HG02852 (cell line): ENCODE measurements around the gene PTPN4.
A peak's percentile ranks its signal among the peaks of the same experiment; 100 is the strongest.

Experiments
- ATAC-seq: cut with Tn5 transposase; IDR thresholded peaks from one replicate; pipeline ENCODE4 v1.9.1; 2021; ENCODE audit warnings: mild to moderate bottlenecking, moderate library complexity; ENCODE audit not compliant: unreplicated experiment

The PTPN4 gene

DNA sequence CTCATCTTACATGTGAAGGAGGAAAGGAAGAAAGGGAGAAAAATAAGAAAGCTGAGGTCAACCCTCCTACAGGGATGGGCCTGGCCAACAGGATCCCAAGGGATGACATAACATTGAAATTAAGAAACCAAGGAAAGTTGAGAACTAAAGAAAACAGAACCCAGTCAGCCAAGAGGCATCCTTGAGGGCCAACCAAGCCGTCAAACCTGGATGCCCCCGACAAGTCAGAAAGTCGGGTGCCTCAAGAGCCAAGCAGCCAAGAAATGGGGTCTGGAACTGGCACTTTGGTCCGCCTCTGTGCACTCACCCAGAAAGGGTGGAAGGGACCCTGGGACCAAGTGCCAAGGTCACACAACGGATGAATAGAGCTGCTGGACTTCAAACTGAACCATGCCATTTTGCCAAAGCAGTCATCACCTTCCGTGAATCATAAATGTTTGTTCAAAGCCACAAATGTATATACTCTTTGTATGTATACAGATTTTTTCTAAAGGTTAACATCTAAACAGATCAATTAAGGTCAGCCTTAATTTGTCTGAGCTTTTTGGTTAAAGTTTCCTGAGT, 27.0 kb upstream of the PTPN4 start:
- ATAC-seq, result no peak

DNA sequence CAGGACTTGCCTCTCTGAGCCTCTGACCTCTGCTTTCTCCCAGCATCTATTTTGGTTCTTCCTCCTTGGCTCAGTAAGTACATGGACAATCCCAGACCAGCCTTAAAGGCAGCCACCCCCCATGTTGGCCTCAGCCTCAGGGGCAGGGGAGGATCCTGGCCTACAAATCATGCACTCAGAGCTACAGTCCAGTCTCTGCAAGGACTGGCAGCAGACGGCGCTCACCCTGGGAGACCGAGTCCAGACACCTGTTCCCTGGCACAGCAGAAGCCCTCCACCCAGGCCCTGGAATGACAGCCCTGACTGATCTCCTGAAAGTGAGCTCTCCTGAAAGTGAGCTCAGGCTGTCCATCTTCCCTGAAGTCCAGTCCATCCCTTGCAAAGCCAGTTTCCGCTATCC, 25.7 kb upstream of the PTPN4 start:
- ATAC-seq, result no peak

DNA sequence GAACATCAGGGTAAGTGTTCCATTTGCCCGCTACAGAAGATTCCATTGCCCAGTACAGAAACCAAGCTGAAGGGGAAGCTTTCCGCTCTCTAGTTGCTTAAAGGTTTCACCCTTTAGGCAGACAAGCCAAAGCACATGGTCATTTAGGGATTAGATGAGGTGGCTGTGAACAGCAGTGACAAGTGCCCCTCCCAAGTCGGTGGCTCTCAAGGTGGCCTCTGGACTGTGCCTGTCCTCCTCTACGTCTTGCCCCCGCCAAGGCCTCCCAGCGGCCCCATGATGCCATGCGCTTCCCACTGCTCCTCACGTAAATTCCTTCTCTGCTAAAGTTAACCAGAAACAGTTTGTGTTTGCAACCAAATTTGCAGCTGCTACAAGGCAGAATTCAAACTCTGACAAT, 24.2 kb upstream of the PTPN4 start:
- ATAC-seq, result no peak

DNA sequence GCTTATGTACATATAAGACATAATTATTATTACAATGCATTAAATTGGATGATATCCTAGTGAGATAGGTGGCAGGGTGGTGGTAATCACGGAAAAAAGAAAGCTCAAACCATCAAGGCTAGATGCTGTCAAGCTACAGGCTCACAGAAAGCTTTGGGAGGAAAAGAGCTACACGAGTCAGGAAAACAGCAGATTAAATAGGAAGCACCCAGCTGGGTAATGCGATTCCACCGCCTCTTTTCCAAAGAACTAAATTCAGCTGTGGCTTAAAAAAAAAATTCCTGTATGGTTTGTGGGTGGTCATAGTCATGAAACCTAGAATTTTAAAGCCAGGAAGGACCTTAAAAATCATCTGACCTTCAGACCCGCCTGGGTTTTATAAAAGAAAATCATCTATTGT, 23.7 kb upstream of the PTPN4 start:
- no peak for ATAC-seq

DNA sequence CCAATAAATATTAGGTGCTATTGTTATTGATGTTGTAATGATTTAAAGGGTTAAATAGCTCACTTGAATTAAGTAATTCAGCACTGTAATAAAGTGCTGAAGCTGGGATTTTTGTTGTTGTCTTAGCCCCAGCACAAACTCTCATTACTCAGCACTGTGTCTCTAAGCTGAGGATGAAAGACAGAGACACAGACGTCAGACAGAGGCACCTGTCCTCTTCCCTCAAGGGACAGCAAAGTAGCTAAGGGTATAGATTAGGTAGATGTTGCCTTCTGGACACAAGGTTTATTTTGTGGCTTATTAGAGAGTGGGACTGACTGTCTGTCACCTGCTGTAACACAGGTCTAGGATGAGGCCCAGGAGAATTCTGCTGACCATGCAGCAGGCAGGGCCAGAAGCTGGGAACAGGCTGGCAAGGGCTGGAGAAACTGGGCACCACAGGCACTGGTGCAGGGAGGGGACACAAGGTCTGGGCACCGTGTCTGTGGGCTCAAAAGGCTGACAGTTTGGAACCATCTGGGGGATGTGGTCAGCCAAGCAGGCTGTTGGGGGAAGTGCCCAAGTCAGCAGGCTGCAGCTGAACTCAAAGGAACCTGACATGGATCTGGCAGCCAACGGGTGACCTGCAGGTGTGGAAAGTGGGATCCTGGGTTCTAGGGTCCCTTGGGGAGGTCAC, 20.0 kb upstream of the PTPN4 start:
- no peak for ATAC-seq

DNA sequence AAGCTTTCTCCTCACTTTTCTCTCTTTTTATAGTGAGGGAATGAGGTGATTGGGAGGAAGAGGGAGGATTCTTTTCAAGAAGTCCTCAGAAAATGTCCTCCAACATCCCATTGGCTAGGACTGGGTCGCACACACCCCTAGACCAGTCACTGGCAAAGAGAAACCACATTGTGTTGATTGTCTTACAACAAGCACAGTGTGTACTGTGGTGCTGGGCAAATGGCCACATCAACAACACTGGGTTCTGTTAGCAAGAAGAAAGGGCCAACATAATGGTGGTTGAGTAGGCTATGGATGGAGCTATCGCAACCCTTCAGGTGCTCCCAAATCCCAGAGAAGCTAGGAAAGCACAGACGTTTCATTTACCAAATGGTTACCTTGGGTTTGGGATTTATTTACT, 18.7 kb upstream of the PTPN4 start:
- ATAC-seq, result no peak

DNA sequence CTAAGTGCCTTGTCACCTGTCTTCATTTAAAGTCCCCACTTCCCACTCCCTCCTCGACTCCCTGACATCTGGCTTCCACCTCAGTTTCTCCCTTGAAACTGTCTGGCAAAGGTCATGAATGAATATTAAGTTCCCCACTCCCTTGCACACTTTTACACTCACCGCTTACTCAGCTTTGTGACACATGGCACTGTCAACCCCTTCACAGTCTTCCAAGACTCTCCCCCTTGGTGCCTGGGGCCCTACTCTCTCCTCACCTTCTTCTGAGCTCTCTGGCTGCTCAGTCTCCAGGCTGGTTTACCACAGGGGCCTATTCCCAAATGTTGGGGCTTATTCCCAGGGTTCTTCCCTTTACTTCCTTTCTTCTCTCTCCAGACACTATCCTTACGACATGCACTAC, 17.9 kb upstream of the PTPN4 start:
- no peak for ATAC-seq

DNA sequence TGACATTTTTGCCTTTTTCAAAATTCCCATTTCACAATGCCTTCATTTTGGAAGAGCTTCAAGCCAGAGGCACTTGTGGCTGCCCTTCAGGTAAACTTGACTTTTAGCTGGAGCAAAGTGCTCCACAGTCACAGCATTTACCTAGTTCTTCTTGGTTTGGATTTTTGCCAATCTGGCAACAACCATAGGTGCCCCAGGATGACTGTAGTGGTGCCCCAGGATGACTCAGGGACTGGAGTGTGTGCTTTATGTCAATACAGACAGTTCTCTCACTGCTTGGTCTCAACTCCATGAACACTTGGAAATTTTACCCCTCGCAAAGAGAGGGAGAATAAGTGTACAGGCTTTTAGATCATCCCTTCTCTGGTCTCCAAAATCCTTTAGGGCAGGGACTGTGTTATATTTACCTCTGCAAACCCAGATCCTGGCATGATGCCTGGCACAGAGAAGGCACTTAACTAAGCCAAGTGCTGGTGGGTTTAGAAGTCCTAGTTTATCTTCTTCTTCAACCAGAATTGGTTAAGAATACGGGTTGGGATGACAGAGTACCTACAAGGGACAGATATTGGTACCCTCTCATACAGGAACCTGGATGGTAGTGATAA, 15.3 kb upstream of the PTPN4 start:
- no peak for ATAC-seq

DNA sequence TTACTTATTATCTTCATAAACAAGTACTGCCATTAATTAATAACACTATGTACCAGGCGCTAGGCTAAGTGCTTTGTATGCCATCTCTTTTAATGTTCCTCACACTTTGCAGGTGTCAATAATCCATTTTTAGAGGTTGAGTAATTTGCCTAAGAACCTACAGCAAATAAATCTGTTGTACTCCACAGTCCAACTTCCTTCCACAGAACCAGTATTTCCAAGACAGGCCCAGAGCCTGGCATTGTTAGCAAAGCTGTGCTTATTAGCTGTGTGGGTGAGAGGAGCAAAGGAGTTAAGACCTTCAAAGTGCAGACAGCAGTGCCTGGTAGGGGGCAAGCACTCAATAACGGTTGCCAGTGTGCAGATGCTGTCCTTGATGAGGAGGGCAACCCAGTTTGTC, 14.2 kb upstream of the PTPN4 start:
- ATAC-seq, result no peak

DNA sequence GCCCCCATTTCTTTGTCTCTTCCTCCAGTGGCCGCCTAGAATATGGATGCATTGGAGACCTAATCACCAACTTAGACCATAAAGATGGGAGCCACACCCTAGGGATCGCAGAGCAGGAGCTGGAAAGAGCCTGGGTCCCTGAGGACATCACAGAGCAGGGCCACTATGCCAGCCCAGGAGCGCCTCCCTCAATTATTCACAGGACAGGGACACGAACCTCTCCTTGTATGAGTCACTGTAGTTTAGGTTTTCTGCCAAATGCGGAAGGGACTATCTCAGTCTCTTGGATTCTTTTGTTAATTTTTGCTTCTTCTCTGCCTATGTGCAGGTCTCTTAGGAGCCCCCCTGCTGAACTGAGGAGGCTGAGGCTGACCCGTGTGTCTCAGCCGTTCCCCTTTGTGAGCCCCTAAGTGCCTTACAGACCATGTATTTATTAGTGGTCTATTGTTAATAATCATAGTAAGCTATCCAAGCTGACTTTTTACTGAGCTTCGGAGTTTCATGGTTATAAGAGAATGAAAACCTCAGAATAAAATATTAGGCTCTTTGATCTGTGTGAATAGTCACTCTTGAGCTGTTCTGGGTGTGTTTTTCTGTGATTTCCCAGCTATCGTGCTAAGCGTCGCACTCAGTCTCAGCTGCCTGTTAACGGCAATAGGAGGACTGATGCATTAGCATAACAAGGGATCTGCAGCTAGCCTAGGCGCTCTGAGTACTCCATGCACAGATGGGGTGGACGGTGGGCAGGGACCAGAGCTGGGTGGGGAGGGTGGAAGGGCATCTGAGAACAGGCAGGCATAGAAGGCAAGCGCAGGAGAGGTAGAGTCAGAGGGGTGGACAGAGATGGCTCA, 12.7 kb upstream of the PTPN4 start:
- no peak for ATAC-seq

DNA sequence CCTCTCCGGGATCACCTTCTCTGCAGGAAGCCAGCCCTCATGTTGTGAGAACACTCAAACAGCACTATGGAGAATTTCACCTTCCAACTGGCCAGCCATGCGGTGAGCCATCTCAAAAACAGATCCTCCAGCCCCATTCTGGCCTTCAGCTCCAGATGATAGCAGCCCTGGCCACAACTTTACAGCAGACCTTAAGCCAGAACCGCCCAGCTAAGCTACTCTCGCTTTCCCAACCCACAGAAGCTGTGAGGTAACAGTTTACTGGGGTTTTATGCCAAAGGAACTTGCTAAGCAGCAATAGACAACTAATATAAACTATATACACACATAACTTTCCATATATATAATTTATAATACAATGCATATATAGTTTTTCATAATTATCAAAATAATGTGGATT, 11.6 kb upstream of the PTPN4 start:
- ATAC-seq, result no peak

DNA sequence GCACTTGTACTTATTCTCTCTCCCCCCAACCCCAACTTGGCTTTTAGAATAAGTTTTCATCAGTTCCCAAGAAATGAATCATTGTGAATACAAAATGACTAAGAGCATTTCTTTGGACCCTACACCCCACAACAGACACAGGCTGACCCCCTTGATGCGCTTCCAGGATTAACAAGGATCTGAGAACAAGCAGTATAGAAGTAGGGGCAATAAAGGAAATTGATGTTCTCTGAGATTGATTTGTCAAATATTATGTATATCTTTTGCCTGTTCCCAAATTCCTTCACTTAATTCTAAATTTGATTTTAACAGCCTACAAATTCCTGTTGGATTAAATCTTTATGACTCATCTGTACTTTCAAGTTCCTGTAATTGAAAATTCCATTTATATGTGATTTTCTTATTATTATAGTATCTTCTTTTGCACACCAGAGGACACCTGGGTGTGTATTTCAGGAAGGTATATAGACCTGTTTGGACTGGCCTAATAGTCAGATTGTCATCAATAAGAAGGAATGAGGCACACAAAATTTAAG, 10.2 kb upstream of the PTPN4 start:
- ATAC-seq, result no peak

DNA sequence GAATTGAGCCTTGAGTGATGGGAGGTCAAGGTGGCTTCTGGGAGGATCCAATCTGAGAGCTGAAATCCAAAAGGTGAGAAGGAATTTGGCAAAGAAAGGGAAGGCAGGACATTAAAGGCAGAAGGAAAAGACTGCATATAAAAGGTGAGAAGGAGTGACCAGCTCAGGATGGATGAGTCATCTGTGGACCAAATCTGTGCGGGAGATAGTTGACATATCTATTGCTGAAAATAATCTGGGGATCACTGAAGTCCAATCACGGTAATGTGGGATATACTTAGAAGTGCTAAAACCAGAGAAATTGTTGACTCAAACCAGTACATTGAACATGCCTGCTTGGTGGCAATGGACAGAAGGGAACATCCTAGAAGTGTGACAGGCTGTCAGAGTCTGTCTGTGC, 8.0 kb upstream of the PTPN4 start:
- no peak for ATAC-seq

DNA sequence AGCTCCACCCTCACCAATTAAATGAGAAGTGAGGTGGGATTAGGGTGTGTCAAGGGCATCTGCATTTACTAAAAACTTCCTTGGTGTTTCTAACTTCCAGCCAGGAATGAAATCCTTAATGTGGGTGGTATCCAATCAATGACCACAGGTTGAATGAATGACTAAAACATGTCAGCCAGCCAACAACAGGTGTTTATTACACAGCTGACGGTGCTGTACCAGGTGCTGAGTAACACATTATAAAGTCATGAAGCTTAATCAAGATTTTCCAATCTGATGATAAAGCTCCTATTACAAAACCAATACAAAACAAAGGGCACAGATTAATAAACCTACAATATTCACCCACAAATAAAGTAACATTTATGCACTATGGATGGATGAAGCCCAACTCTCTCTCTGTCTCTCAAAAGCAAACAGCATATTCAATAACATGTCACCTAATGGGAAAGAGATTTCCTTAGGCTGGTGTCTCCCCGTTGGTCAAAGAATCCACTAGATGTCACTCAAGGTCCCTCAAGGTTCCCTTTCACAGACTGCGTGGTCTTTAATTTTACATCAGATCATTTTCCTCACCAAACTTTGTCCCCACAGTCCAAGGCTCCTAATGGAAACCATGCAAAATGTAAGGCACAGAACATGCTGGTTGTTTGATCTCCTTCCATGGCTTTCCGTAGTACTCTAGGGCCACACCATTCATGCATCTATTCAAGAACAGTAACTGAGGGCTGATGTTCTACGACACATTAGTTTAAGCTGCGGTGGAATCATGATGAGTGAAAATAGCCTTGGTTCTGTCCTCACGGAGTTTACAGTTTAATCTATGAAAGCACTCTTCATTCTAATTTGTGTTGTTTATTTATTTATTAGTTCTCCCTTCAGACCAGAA, 6.4 kb upstream of the PTPN4 start:
- ATAC-seq, result peak; percentile 69

DNA sequence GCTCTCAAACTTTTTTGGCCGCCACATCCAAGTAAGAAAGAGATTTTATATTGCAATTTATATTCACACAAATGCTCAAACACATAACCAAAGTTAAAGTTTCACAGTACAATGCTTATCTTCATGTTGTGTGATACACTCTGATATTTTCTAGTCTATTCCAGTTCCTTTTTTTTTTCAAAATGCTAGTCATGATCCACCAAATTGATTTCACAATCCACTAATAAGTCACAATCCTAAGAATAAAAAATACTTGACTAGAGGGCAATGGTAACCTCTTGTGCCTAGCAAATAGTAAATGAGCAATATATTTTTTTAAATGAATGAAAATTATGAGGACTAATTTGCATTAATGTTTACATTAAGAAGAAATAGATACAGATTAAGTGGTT, 5.8 kb upstream of the PTPN4 start:
- no peak for ATAC-seq

DNA sequence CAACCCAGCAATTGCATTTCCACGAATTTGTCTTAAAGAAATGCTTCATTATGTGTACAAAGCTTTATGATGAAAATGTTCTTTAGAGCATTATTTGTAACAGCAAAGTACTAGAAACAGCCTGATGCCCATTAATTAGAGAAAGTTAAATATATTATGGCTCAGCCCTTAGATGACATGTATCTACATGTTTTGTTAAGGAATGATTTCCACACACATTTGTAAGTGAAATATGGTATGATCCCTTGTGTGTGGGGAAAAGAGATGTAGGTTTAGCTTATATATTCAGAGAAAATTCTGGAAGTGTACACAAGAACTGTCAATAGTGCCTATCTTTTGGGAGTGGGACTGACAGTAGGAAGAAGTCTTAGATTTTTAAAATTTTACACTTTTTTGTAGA, 3.8 kb upstream of the PTPN4 start:
- ATAC-seq, result no peak

DNA sequence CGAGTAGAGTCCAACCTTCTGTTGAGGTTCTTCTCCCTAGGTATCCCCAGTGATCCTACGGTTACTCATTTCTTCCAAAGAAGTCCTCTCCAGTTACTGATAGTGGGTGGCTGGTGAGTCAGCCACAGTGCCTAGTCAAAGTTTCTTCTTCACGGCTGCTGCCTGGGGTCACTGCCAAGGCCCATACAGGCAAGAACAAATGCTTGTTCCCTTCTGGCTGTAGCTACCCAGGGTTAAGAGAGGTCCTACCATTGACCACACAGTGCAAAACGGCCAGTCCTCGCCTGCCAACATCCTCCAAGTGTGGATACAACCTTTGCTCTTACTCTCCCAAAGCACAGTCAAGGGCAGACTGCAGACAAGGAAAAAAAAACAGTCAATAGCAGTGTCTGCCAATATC, 2.9 kb upstream of the PTPN4 start:
- no peak for ATAC-seq

DNA sequence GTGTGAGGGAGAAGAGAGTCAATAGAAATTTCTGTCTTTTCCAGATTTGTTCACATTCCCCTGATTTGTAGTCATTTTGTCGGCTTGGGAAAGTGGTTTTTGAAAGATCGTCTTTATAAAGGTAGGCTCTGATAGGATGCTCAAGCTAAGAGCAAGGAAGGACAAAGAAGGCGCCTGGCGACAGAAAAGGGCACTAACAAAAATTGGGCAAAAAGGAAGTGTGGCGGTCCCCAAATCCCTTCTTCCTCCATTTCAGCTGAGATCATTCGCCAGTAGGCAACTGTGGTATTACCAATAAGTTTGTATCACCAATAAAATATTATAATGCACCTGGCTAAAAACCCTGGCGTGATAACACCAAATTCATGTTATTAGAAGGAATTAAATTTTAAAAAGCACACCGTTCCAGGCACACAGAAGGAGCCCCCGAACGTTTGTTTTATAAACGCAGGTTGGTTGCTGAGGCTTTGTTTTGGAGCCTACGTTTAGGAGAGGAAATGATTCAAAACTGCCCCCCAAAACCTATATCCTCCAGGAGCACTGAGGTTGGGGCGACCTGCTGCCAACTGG, 756 bp upstream of the PTPN4 start:
- no peak for ATAC-seq

DNA sequence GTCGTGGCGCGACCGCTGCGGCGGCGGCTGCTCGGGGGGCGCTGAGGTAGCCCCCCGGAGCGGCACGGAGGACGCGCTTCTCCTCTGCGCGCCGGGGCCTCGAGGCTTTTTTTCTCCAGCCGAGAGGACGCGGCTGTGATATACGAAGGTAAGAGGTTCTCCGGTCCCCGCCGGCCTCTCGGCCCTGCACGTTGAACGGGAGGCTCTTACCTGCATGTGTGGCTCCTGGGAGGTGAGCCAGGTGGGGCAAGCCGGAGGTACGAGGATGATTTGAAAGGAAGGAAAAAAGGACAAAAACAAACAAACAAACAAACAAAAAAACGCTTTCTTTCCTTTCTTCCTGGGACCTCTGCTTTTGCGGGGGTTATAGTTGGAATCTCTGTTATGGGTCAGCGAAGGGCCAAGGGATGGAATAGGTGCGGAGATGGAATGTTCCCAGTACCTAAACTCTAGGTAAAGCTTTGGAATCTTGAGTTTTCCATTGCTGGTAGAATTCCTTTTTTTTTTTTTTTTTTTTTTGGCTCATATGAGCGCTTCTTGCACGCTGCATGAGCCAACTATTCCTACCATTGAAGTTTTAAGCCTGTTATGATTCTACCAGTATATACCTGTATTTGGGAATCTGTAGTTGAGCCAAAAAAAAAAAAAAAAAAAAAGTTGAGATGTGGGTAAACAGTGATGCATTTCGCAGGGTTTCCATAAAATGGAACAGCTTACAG, 674 bp downstream of the PTPN4 start:
- peak; percentile 13 for ATAC-seq

DNA sequence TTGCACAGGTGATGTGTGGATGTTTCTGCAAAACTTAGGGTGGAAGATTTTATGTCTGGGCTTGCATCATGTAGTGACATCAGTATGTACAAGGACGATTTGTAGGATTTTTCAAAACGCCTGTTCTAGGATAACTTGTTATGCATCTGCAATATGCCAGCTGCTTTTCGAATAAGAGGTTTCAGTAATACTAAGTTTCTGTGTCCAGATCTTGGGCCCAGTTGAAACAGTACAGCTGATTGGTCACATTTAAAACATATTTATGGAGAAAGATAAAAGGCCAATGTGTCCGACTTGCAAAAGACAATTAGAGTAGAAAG, 1.2 kb downstream of the PTPN4 start:
- ATAC-seq, result no peak
